Cardiac muscle cell (in vitro differentiated cells and primary cell): ENCODE measurements around the gene LRP5. TPM values are rescaled to one million over a fixed set of nuclear protein-coding genes. Genes with fewer than 3 reads are reported as not detected.

ENCODE experiments used
- DNase-seq, 2 donors: peaks; one replicate each; pipeline versions ENCODE4 v3.0.0 to v3.0.0-alpha.2; 2010 to 2017; ENCODE audit warnings: low read depth in 1 of 2, low spot score in 1 of 2
- H3K27ac ChIP-seq: fragments of 200-600 bp; sonication (generic); 2 replicates; pipeline ENCODE4 v1.5.1; 2016
- H3K27me3 ChIP-seq: fragments of 200-600 bp; sonication (generic); 2 replicates; pipeline ENCODE4 v1.6.0; 2016; ENCODE audit warnings: control low read depth
- H3K36me3 ChIP-seq: fragments of 200-600 bp; sonication (generic); 2 replicates; pipeline ENCODE4 v1.5.1; 2016; ENCODE audit warnings: control low read depth
- H3K4me1 ChIP-seq: fragments of 200-600 bp; sonication (generic); 2 replicates; pipeline ENCODE4 v1.8.1; 2017; ENCODE audit warnings: low read depth, mild to moderate bottlenecking, mixed run types
- H3K4me3 ChIP-seq: fragments of 200-600 bp; sonication (generic); 2 replicates; pipeline ENCODE4 v1.5.1; 2016; ENCODE audit warnings: mild to moderate bottlenecking
- H3K9me3 ChIP-seq: fragments of 200-600 bp; sonication (generic); 2 replicates; pipeline ENCODE4 v1.5.1; 2017; ENCODE audit warnings: low read depth, mild to moderate bottlenecking, control low read depth
- CTCF ChIP-seq: IDR thresholded peaks from 2 replicates; pipeline ENCODE4 v1.5.1; 2012; ENCODE audit warnings: low read depth, mild to moderate bottlenecking, low read length
- polyA plus RNA-seq: library from polyadenylated mRNA; unstranded; fragments of >200 nt; fragmentation: Nextera tagmentation; extraction: Ambion mirVana; gene quantifications from 2 replicates; pipeline ENCODE4 v1.2.1, GENCODE V29; 2016
- total RNA-seq: library from RNA; depleted of rRNA; stranded (reverse); fragments of >200 nt; gene quantifications from 2 replicates; pipeline ENCODE4 v1.2.3, GENCODE V29; 2016

The LRP5 gene
- total and polyA plus RNA-seq, 2 experiments from 2014 or later: 29.1 to 245 TPM

GRCh38 chr11:68325907-68326220 is 13.5 kb downstream of the LRP5 start:
- no peak overlapping the region for H3K27ac ChIP-seq
- H3K27me3 ChIP-seq: no peaks in the 10 kb centered on the region
- TF ChIP-seq CTCF: no peak
- no peaks in the 10 kb centered on the region for H3K9me3 ChIP-seq
- DNase-seq: no peak
- H3K36me3 ChIP-seq: no peaks in the 10 kb centered on the region
- peaks cover 24% of the 10 kb centered on the region for H3K4me1 ChIP-seq
- no peak overlapping the region for H3K4me3 ChIP-seq

- DNase-seq: no peak
- no peaks in the 10 kb centered on the region for H3K27me3 ChIP-seq
- H3K4me1 ChIP-seq: peaks cover 24% of the 10 kb centered on the region
Observed at GRCh38 chr11:68326334-68327215, 14.2 kb downstream of the LRP5 start.

DNA sequence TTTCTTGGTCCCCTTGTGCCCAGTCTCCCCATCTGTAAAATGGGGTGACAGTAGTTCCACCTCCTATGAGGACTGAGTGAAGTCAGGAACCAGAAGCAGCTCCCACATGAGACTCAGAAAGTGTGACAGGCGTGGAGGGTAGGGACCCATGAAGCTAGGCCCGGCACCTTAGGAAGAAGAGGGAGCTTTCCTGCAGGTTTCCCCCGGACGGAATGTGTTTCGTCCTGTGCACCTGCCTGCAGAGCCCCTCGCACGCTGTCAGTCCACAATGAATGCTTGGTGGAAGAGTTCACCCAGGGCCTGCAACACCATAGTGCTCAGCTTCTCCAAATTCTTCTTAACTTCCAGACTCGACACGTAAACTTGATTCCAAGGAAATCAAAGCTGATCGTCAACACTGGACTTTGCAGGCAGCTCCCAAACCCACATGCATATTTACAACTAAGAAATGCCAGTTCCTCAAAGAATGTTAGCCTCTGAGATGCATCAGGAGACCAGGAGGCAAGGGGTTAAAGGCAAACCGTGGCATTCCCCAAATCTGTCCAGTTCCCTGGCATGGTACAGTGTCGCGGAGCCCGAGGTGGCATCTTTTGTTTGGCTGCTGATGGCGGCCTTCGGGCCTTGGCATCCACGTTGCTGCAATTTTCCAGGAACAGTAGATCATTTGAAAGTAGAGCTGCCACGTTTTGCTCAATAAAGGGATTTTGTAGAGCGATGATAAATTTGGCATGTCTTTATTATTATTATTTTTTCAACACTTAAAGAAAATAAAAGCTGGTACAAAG is 15.4 kb downstream of the LRP5 start:
- Histone ChIP-seq H3K27me3 (no peaks in the 10 kb centered on the region), H3K27ac (no peak overlapping the region), H3K9me3 (no peaks in the 10 kb centered on the region), H3K4me3 (no peak overlapping the region), H3K36me3 (no peaks in the 10 kb centered on the region), H3K4me1 (peaks cover 24% of the 10 kb centered on the region)
- no peak for DNase-seq
- TF ChIP-seq CTCF: no peak

More at GRCh38 chr11:68326334-68327215, 14.2 kb downstream of the LRP5 start:
- no peak for TF ChIP-seq CTCF
- H3K36me3 ChIP-seq: no peaks in the 10 kb centered on the region
- no peak overlapping the region for H3K27ac ChIP-seq
- H3K9me3 ChIP-seq: no peaks in the 10 kb centered on the region
- no peak overlapping the region for H3K4me3 ChIP-seq

DNA sequence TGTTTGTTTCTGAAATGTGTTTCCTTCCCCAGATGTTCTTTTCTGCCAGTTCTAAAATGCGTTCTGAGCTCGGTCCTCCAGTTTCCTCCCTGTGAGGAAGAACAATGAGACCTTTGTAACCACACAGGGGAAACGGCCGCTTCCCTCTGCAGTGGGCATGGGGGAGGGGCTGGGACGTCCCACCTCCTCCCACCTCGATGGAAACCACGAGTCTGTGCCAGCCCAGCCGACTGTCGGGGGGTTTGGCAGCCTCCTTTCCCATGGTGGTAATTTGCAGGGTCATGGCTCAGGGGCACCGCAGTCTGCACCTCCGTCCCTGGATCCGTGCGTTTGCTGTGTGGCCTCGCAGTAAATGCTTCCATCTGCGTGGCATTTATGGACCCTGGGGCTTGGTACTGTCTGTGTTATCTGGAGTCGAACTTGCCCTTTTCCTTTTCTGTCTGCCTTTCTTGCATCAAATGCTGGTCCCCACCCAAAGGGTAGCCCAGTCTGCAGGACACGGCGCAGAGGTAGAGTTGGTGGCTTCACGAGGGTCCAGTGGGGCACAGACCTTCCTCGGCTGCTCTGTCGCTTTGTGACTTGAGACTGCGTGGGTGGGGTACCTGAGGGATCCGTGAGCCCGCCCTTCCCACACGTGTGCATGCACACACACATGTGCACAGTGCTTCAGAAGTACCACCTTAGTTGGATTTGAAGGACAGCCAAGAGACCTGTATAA is 16.1 kb downstream of the LRP5 start:
- H3K9me3 ChIP-seq: no peaks in the 10 kb centered on the region
- H3K27me3 ChIP-seq: no peaks in the 10 kb centered on the region
- H3K4me1 ChIP-seq: peaks cover 24% of the 10 kb centered on the region
- no peaks in the 10 kb centered on the region for H3K36me3 ChIP-seq
- H3K27ac ChIP-seq: no peak overlapping the region
- TF ChIP-seq CTCF: no peak
- peak in 1 of 2 donors; percentile 77 for DNase-seq
- no peak overlapping the region for H3K4me3 ChIP-seq

- DNase-seq: no peak
- Histone ChIP-seq H3K9me3 (no peaks in the 10 kb centered on the region), H3K4me1 (peaks cover 24% of the 10 kb centered on the region), H3K27me3 (no peaks in the 10 kb centered on the region), H3K36me3 (no peaks in the 10 kb centered on the region), H3K27ac (peak overlapping the region; percentile 1), H3K4me3 (no peak overlapping the region)
- TF ChIP-seq CTCF: no peak
Observed at GRCh38 chr11:68329536-68329935, 17.1 kb downstream of the LRP5 start.
